Neural progenitor cell (in vitro differentiated cells): Measurements from ENCODE around the gene PF4V1. TPM values are rescaled to one million over a fixed set of nuclear protein-coding genes. Genes with fewer than 3 reads are reported as not detected.

Experiments
- DNase-seq: peaks from one replicate; pipeline ENCODE4 v3.0.0-alpha.2; 2016; ENCODE audit warnings: low spot score
- H2AFZ ChIP-seq: fragments of 200-600 bp; sonication (generic); replicated peaks from 2 replicates; pipeline ENCODE4 v1.6.1; 2016; ENCODE audit warnings: antibody characterized with exemption
- H3F3A ChIP-seq: fragments of 200-600 bp; sonication (generic); 2 replicates; pipeline ENCODE4 v1.6.1; 2016; ENCODE audit warnings: antibody characterized with exemption, low read depth
- H3K27ac ChIP-seq: fragments of 200-600 bp; sonication (generic); 2 replicates; pipeline ENCODE4 v1.5.1; 2016; ENCODE audit warnings: mild to moderate bottlenecking
- H3K27me3 ChIP-seq: fragments of 200-600 bp; sonication (generic); 2 replicates; pipeline ENCODE4 v1.6.1; 2016; ENCODE audit warnings: mild to moderate bottlenecking, moderate library complexity
- H3K36me3 ChIP-seq: fragments of 200-600 bp; sonication (generic); 2 replicates; pipeline ENCODE4 v1.5.1; 2016
- H3K4me1 ChIP-seq: fragments of 200-600 bp; sonication (generic); 2 replicates; pipeline ENCODE4 v1.6.1; 2016; ENCODE audit warnings: mixed run types
- H3K4me2 ChIP-seq: fragments of 200-600 bp; sonication (generic); 2 replicates; pipeline ENCODE4 v1.6.1; 2016
- H3K4me3 ChIP-seq: fragments of 200-600 bp; sonication (generic); 2 replicates; pipeline ENCODE4 v1.5.1; 2016
- H3K79me2 ChIP-seq: fragments of 200-600 bp; sonication (generic); 2 replicates; pipeline ENCODE4 v1.6.1; 2016; ENCODE audit warnings: low read depth
- H3K9ac ChIP-seq: fragments of 200-600 bp; sonication (generic); 2 replicates; pipeline ENCODE4 v1.6.1; 2016
- H3K9me3 ChIP-seq: fragments of 200-600 bp; sonication (generic); 2 replicates; pipeline ENCODE4 v1.5.1; 2016; ENCODE audit warnings: low read depth
- H4K20me1 ChIP-seq: fragments of 200-600 bp; sonication (generic); 2 replicates; pipeline ENCODE4 v1.6.1; 2016; ENCODE audit warnings: low read depth
- H3K27ac Mint-ChIP-seq: 3 replicates; pipeline ENCODE4 v1.8.0; 2021; ENCODE audit warnings: mixed read lengths
- H3K27me3 Mint-ChIP-seq: 2 replicates; pipeline ENCODE4 v1.8.0; 2022; ENCODE audit warnings: low read depth, mild to moderate bottlenecking, inconsistent platforms, moderate library complexity, mixed read lengths; ENCODE audit not compliant: insufficient read depth
- H3K36me3 Mint-ChIP-seq: 3 replicates; pipeline ENCODE4 v1.8.0; 2021; ENCODE audit warnings: mixed read lengths
- H3K4me1 Mint-ChIP-seq: 3 replicates; pipeline ENCODE4 v1.8.0; 2021; ENCODE audit warnings: mixed read lengths
- H3K4me3 Mint-ChIP-seq: 3 replicates; pipeline ENCODE4 v1.8.0; 2021; ENCODE audit warnings: mild to moderate bottlenecking, moderate library complexity, mixed read lengths
- H3K9me3 Mint-ChIP-seq: 3 replicates; pipeline ENCODE4 v1.8.0; 2020; ENCODE audit warnings: mixed read lengths
- CTCF ChIP-seq: fragments of 200-600 bp; sonication (generic); IDR thresholded peaks from 2 replicates; pipeline ENCODE4 v1.5.1; 2017; ENCODE audit warnings: antibody characterized with exemption, mild to moderate bottlenecking
- EZH2 ChIP-seq: fragments of 200-600 bp; sonication (generic); IDR thresholded peaks from 2 replicates; pipeline ENCODE4 v1.6.1; 2017; ENCODE audit warnings: antibody characterized with exemption, mild to moderate bottlenecking, moderate library complexity
- EZH2phosphoT487 ChIP-seq: fragments of 200-600 bp; sonication (generic); IDR thresholded peaks from 2 replicates; pipeline ENCODE4 v1.6.1; 2017; ENCODE audit warnings: antibody characterized with exemption
- total RNA-seq: library from RNA; depleted of rRNA; stranded (reverse); fragments of >200 nt; gene quantifications from 2 replicates; pipeline ENCODE4 v1.2.3, GENCODE V29; 2015; ENCODE audit warnings: low replicate concordance

The PF4V1 gene
- total RNA-seq, 1 donor from 2014 or later, result not detected

GRCh38 chr4:73867783-73868182 is 14.7 kb downstream of the PF4V1 start:
- H3K4me3 Mint-ChIP-seq, result no peak overlapping the region
- no peak overlapping the region for H3K4me3 ChIP-seq
- H3K27ac ChIP-seq, result no peak overlapping the region

GRCh38 chr4:73868206-73869129 is 15.4 kb downstream of the PF4V1 start:
- peaks cover 65% of the 10 kb centered on the region for H3K27me3 ChIP-seq
- H3K79me2 ChIP-seq, result no peaks in the 10 kb centered on the region
- no peaks in the 10 kb centered on the region for H3F3A ChIP-seq
- no peak for DNase-seq
- H2AFZ ChIP-seq, result peak overlapping the region; percentile 97
- H3K4me3 ChIP-seq, result peak overlapping the region; percentile 71
- no peaks in the 10 kb centered on the region for H4K20me1 ChIP-seq
- no peak overlapping the region for H3K27ac ChIP-seq
- peak overlapping the region; percentile 88 for H3K4me2 ChIP-seq
- H3K4me3 Mint-ChIP-seq, result peak overlapping the region; percentile 84
- no peaks in the 10 kb centered on the region for H3K36me3 ChIP-seq
- H3K36me3 Mint-ChIP-seq, result no peaks in the 10 kb centered on the region
- H3K4me1 ChIP-seq, result no peaks in the 10 kb centered on the region
- H3K27me3 Mint-ChIP-seq, result peaks cover 7% of the 10 kb centered on the region
- no peak for TF ChIP-seq EZH2phosphoT487
- no peak for TF ChIP-seq EZH2
- TF ChIP-seq CTCF, result no peak
- no peak overlapping the region for H3K9ac ChIP-seq
- H3K9me3 Mint-ChIP-seq, result no peaks in the 10 kb centered on the region
- H3K27ac Mint-ChIP-seq, result no peak overlapping the region
- peaks cover 7% of the 10 kb centered on the region for H3K4me1 Mint-ChIP-seq
- no peaks in the 10 kb centered on the region for H3K9me3 ChIP-seq

More at GRCh38 chr4:73867783-73868182, 14.7 kb downstream of the PF4V1 start:
- H3K4me2 ChIP-seq, result no peak overlapping the region
- no peaks in the 10 kb centered on the region for H3F3A ChIP-seq
- Mint-ChIP-seq H3K27ac (no peak overlapping the region), H3K36me3 (no peaks in the 10 kb centered on the region), H3K4me1 (peaks cover 7% of the 10 kb centered on the region), H3K9me3 (no peaks in the 10 kb centered on the region), H3K27me3 (peaks cover 7% of the 10 kb centered on the region)
- H3K9me3 ChIP-seq, result no peaks in the 10 kb centered on the region
- no peak for TF ChIP-seq EZH2phosphoT487
- no peak for TF ChIP-seq EZH2
- no peak for TF ChIP-seq CTCF
- H2AFZ ChIP-seq, result no peak overlapping the region
- no peaks in the 10 kb centered on the region for H3K79me2 ChIP-seq
- no peaks in the 10 kb centered on the region for H3K4me1 ChIP-seq
- no peaks in the 10 kb centered on the region for H4K20me1 ChIP-seq
- peaks cover 65% of the 10 kb centered on the region for H3K27me3 ChIP-seq
- H3K36me3 ChIP-seq, result no peaks in the 10 kb centered on the region
- DNase-seq, result no peak
- no peak overlapping the region for H3K9ac ChIP-seq

- Mint-ChIP-seq H3K27ac (no peak within 1 kb of the TSS), H3K4me1 (peaks cover 7% of the 10 kb centered on the region), H3K27me3 (peaks cover 3% of the 10 kb centered on the region), H3K9me3 (no peaks in the 10 kb centered on the region), H3K4me3 (peak within 1 kb of the TSS; percentile 84), H3K36me3 (no peaks in the 10 kb centered on the region)
- Histone ChIP-seq H3K4me2 (peak within 1 kb of the TSS; percentile 88), H3K4me3 (peak within 1 kb of the TSS; percentile 71), H3K9ac (no peak within 1 kb of the TSS), H3K4me1 (no peaks in the 10 kb centered on the region), H3K27ac (no peak within 1 kb of the TSS), H3F3A (no peaks in the 10 kb centered on the region), H3K36me3 (no peaks in the 10 kb centered on the region), H3K79me2 (no peaks in the 10 kb centered on the region), H4K20me1 (no peaks in the 10 kb centered on the region), H3K27me3 (peaks cover 65% of the 10 kb centered on the region), H3K9me3 (no peaks in the 10 kb centered on the region), H2AFZ (peak within 1 kb of the TSS; percentile 97)
- peak; percentile 59 for TF ChIP-seq EZH2
- TF ChIP-seq CTCF, result no peak
- TF ChIP-seq EZH2phosphoT487, result no peak
- peak; percentile 61 for DNase-seq
Observed at GRCh38 chr4:73869130-73870055, 16.3 kb downstream of the PF4V1 start, which contains the start of gene CXCL1. TSS of gene CXCL1 (plus strand) at chr4:73869393. CDS start at chr4:73869471, 78 bp downstream.
